DND-41 (cell line): Measurements from ENCODE around the gene TBCB.

ENCODE experiments used
- EZH2 ChIP-seq: IDR thresholded peaks from 3 replicates; pipeline ENCODE4 v1.6.1; 2012; ENCODE audit warnings: borderline replicate concordance, low read depth, mild to moderate bottlenecking, moderate library complexity, low read length, inconsistent platforms; ENCODE audit not compliant: severe bottlenecking
- TF ChIP-seq, protein P1 (sequence below): IDR thresholded peaks from 2 replicates; pipeline ENCODE4 v1.5.1; 2012; ENCODE audit warnings: borderline replicate concordance, low read length, moderate library complexity, mild to moderate bottlenecking; ENCODE audit not compliant: poor library complexity, severe bottlenecking; ENCODE audit errors: extremely low read depth

DNA sequence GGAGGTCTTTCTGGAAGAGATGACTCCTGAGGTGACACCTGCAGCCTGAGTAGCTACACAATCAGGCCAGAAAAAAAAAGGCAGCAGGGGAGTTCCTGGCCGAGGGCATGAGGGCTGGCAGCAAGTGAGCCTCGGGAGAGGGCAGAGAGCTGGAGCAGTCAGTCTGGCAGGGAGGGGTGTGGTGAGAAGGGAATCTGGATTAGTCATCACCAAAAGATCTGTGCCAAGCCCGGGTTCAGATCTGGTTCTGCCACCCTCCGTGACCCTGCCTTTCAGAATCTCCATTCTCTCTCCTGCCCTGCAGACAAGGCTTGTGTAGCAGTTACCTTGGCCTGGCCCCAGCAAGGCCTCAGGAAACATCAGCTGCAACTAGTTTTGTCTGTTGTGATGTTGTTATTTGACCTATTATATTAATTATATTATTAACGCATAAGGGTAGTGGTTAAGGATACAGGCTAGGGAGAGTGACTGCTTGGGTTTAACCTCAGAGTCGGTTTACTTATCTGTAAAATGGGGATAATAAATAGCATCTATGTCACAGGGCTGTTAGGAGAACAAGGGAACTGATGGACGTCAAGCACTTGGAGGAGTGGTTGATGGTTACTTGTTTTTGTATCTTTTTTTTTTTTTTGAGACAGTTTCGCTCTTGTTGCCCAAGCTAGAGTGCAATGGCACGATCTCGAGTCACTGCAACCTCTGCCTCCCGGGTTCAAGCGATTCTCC lies 21.9 kb downstream of the TBCB start:
- no peak for TF ChIP-seq EZH2
- TF ChIP-seq, protein P1, sequence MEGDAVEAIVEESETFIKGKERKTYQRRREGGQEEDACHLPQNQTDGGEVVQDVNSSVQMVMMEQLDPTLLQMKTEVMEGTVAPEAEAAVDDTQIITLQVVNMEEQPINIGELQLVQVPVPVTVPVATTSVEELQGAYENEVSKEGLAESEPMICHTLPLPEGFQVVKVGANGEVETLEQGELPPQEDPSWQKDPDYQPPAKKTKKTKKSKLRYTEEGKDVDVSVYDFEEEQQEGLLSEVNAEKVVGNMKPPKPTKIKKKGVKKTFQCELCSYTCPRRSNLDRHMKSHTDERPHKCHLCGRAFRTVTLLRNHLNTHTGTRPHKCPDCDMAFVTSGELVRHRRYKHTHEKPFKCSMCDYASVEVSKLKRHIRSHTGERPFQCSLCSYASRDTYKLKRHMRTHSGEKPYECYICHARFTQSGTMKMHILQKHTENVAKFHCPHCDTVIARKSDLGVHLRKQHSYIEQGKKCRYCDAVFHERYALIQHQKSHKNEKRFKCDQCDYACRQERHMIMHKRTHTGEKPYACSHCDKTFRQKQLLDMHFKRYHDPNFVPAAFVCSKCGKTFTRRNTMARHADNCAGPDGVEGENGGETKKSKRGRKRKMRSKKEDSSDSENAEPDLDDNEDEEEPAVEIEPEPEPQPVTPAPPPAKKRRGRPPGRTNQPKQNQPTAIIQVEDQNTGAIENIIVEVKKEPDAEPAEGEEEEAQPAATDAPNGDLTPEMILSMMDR: no peak
